AG04449 (cell line): ENCODE results near the gene PBRM1.
"Not testable (repeated sequence)": the region's sequence is repeated elsewhere in the genome, so short reads cannot be mapped to it uniquely, and the experiment has no call there.

Experiments used
- CTCF ChIA-PET: fragments of 350-600 bp; formaldehyde crosslinking; extraction: SDS; loops from one replicate; lab custom pipeline; 2021; ENCODE audit warnings: antibody characterized with exemption; lab: Yijun Ruan, JAX
- POLR2A ChIA-PET: fragments of 400-600, 350-600 bp; formaldehyde crosslinking; extraction: SDS; loops from one replicate; lab custom pipeline; 2020; ENCODE audit warnings: antibody characterized with exemption, inconsistent platforms; lab: Yijun Ruan, JAX
- DNase-seq: peaks from one replicate; pipeline ENCODE4 v3.0.0-alpha.2; 2010; ENCODE audit warnings: low read depth, low spot score
- H3K4me3 ChIP-seq: 2 replicates; pipeline ENCODE4 v1.5.1; 2011; ENCODE audit warnings: low read depth, mild to moderate bottlenecking, control low read depth, low read length
- CTCF ChIP-seq: IDR thresholded peaks from one replicate; pipeline ENCODE4 v1.5.1; 2011; ENCODE audit warnings: mild to moderate bottlenecking, moderate library complexity, low read length, control low read depth, inconsistent platforms; ENCODE audit not compliant: insufficient read depth; ENCODE audit errors: missing control alignments

Gene PBRM1

DNA sequence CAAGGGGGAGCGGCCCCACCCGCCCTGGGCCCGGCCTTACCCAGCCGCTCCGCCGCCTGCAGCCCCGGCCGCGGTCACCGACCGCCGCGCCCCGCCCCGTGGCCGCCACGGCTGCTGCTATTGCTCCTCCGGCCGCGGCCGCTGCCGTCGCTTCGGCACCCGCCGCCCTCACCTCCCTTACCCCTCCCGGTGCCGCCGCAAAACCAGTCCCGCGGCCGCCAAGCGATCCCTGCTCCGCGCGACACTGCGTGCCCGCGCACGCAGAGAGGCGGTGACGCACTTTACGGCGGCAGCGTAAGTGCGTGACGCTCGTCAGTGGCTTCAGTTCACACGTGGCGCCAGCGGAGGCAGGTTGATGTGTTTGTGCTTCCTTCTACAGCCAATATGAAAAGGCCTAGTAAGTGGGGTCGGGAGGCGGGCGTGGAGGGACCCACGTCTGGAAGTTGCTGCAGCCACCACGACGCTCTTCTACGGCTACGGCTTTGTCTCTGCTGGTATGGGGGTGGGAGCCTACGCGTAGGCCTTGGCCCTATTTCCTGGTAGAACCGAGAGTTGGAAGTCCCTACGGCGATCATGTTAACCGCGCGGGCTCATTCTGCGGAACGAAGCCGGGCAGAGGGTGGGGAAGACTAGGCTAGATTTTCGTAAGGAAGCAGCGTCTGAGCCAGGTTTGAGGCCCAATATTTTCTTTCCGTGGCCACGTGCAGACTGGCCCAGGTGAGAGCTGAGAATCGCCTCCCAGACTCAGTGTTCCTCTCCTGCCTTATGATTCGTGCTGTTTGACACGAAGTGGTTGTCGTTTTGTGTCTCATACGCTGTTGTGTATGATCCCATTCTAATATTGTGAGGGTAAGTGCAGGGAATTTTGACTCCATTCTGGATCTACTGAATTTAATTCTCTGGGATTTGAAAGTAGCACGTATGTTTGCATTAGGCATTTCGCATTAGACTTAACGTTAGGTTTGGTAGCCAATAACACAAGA is at the start of gene PBRM1, which contains the start of gene GNL3:
PBRM1 (minus strand) TSS at position 205 of the 983 bp plus-strand sequence.
GNL3 (plus strand) TSS at position 324 of the 983 bp plus-strand sequence; CDS start at position 385, 61 bp downstream.
- DNase-seq = peak; percentile 65
- no peak for TF ChIP-seq CTCF
- POLR2A ChIA-PET = interaction anchor here (0.6 to 1.5 kb wide), 3 partner anchors 7 to 21 kb away, joined by 3 to 4 read pairs (median 4); partner anchors contain the start of genes GLT8D1 and SPCS1
- CTCF ChIA-PET = no interaction called here
- peak within 1 kb of the TSS; percentile 91 for H3K4me3 ChIP-seq

- no peak for DNase-seq
- no peak overlapping the region for H3K4me3 ChIP-seq
- TF ChIP-seq CTCF = no peak
- ChIA-PET CTCF (interaction anchor here (0.6 kb wide), 2 partner anchors 9 to 118 kb away, joined by 3 read pairs; no protein-coding TSS in a partner anchor), POLR2A (no interaction called here)
These were observed 47.7 kb upstream of the PBRM1 start for GRCh38 chr3:52733256-52733891.

- CTCF ChIA-PET = no interaction called here
- no peak for DNase-seq
- POLR2A ChIA-PET = no interaction called here
- no peak overlapping the region for H3K4me3 ChIP-seq
- TF ChIP-seq CTCF = no peak
These were observed 45.9 kb upstream of the PBRM1 start for GRCh38 chr3:52731590-52731989.

GRCh38 chr3:52730681-52731080 is 45.0 kb upstream of the PBRM1 start:
- no peak for DNase-seq
- POLR2A ChIA-PET = no interaction called here
- no peak overlapping the region for H3K4me3 ChIP-seq
- TF ChIP-seq CTCF = no peak
- CTCF ChIA-PET = interaction anchor here (1.2 kb wide), 1 partner anchor 11 kb away, joined by 3 read pairs; no protein-coding TSS in a partner anchor

DNA sequence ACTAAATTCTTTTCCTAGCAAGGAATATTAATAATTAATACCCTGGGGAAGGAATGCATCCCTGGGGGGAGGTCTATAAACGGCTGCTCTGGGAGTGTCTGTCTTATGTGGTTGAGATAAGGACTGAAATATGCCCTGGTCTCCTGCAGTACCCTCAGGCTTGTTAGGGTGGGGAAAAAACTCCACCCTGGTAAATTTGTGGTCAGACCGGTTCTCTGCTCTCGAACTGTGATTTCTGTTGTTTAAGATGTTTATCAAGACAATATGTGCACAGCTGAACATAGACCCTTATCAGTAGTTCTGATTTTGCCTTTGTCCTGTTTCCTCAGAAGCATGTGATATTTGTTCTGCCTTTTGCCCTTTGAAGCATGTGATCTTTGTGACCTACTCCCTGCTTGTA is 43.0 kb upstream of the PBRM1 start:
- POLR2A ChIA-PET = not testable (repeated sequence)

DNA sequence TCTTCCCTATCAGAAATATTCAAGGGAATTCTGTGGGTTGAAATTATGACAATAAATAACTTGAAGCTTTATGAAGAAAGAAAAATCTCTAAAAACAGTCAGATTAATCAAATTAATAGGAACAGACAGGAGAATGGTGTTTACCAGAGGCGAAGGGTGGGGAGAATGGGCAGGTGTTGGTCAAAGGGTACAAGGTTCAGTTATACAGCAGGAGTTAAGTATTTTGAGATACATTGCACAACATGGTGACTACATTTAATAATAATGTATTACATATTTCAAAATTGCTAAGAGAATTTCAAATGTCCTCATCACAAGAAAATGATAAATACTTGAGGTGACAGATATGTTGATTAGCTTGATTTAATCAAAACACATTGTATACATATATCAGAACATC is 38.8 kb upstream of the PBRM1 start:
- CTCF ChIA-PET = interaction anchor here (0.6 to 0.7 kb wide), 2 partner anchors 326 to 347 kb away, joined by 3 read pairs; no protein-coding TSS in a partner anchor
- POLR2A ChIA-PET = no interaction called here
- TF ChIP-seq CTCF = no peak
- H3K4me3 ChIP-seq = no peak overlapping the region
- DNase-seq = no peak

More for the DNA sequence above, 43.0 kb upstream of the PBRM1 start:
- DNase-seq, H3K4me3 ChIP-seq, CTCF ChIA-PET: not testable (repeated sequence)
